GM18508 (cell line): ENCODE results near the gene SPIN4.
"Not testable (repeated sequence)": the region's sequence is repeated elsewhere in the genome, so short reads cannot be mapped to it uniquely, and the experiment has no call there.

Source experiments
- ATAC-seq: cut with Tn5 transposase; IDR thresholded peaks from one replicate; pipeline ENCODE4 v1.9.1; 2021; ENCODE audit warnings: moderate number of reproducible peaks; ENCODE audit not compliant: insufficient read depth, unreplicated experiment

The SPIN4 gene

DNA sequence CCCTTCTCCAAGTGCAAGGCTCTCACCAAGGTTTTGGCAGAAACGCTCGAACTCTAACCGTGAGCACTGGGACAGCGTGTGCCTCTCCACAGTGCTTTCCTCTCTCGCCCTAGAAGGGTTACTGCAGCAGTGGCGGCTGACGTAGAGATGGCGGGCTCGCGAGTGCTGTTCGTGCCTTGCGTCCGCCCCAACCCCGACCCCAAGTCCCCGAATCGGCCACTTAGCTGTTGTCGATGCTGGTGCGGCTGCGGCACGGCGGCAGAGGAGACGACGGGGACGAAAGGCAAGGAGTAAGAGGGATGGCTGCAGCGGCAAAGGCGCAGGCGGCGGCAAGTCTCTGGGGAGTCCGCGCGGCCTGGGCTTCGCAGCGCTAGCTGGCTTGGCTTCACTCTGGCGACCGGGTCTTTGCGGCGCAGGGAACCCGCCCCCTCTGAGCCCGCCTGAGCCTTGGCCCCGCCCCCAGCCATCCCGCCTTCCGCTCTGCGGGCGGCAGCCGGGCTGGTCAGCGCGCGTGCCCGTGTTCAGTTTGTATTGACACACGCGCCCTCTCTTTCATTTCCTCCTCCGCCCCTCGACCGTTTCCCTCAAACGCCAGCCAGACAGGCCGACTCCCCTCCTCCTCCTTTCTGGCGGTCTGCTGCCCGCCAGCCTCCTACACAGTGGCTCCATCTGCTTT, at the start of gene SPIN4:
SPIN4 (minus strand) TSS at position 392 of the 676 bp plus-strand sequence. CDS start 513 bp downstream, outside the sequence.
- ATAC-seq: peak; percentile 84

- ATAC-seq: no peak
These were observed 49.2 kb upstream of the SPIN4 start for GRCh38 chrX:63400340-63400739.

GRCh38 chrX:63394872-63395271, 43.7 kb upstream of the SPIN4 start:
- ATAC-seq: no peak

DNA sequence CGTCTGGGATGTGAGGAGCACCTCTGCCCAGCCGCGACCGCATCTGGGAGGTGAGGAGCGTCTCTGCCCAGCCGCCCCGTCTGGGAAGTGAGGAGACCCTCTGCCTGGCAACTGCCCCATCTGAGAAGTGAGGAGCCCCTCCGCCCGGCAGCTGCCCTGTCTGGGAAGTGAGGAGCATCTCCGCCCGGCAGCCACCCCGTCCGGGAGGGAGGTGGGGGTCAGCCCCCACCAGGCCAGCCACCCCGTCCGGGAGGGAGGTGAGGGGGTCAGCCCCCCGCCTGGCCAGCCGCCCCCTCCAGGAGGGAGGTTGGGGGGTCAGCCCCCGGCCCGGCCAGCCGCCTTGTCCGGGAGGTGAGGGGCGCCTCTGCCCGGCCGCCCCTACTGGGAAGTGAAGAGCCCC, 42.0 kb upstream of the SPIN4 start:
- not testable (repeated sequence) for ATAC-seq

DNA sequence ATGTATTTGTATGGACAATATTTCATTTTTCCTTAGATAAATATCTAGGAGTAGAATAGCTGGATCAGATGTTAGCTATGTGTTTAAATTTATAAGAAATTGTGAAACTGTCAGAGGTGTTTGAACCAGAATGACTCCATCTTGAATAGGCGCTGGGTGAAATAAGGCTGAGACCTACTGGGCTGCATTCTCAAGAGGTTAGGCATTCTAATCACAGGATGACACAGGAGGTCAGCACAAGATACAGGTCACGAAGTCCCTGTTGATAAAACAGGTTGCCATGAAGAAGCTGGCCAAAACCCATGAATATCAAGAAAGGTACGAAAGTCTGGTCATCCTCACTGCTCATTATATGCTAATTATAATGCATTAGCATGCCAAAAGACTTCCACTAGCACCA, 36.3 kb upstream of the SPIN4 start:
- ATAC-seq: no peak

DNA sequence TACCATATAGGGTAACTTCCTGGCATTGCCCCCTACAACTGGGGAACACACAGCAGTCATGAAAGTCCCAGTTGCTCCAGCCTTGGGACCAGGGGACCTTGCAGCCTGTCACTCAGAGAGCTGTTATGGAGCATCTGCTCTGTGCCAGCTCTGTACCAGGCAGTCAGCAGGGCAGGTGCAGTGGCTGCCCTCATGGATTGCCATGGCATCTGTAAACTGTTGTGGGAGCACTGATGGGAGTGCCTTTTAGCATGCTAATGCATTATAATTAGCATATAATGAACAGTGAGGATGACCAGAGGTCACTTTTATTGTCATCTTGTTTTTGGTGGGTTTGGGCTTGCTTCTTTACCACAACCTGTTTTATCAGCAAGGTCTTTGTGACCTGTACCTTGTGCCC, 33.1 kb upstream of the SPIN4 start:
- not testable (repeated sequence) for ATAC-seq

GRCh38 chrX:63373012-63373411, 21.9 kb upstream of the SPIN4 start:
- not testable (repeated sequence) for ATAC-seq

DNA sequence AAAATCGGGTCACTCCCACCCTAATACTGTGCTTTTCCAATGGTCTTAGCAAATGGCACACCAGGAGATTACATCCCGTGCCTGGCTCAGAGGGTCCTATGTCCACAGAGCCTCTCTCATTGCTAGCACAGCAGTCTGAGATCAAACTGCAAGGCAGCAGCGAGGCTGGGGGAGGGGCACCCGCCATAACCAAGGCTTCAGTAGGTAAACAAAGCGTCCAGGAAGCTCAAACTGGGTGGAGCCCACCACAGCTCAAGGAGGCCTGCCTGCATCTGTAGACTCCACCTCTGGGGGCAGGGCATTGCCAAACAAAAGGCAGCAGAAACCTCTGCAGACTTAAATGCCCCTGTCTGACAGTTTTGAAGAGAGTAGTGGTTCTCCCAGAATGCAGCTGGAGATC, 16.6 kb upstream of the SPIN4 start:
- ATAC-seq: not testable (repeated sequence)

GRCh38 chrX:63363788-63364187, 12.7 kb upstream of the SPIN4 start:
- ATAC-seq: no peak

- ATAC-seq: no peak
These were observed 10.4 kb upstream of the SPIN4 start for GRCh38 chrX:63361494-63361893.

DNA sequence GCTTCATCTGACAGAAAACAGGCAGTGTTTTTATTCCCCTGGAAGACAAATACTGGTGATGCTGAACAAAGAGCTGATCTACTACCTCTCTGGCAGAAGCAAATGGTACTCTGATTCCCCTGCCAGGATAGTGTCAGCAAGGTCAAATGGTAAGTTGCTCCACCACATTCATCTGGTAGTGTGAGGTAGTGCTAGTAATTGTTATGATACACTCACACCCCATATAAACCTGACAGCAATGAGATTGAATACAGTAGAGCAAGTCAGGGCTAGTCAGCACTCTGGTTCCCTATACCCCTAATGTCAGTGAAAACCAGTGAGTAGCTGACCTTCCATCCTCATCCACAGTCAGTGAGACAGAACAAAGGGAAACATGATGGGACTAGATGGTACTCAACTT, 3.4 kb upstream of the SPIN4 start:
- no peak for ATAC-seq

GRCh38 chrX:63350465-63350877, 661 bp downstream of the SPIN4 start:
- peak; percentile 9 for ATAC-seq

- ATAC-seq: no peak
These were observed 1.8 kb downstream of the SPIN4 start for GRCh38 chrX:63349307-63349706.

DNA sequence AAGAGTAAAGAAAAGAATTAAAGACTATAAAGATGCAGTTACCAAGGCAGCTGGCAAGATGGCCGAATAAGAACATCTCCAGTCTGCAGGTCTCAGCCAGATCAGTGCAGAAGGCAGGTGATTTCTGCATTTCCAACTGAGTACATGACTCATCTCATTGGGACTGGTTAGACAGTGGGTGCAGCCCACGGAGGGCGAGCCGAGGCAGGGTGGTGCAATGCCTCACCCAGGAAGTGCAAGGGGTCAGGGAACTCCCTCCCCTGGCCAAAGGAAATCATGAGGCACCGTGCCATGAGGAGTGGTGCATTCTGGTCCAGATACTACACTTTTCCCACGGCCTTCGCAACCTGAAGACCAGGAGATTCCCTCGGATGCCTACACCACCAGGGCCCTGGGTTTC, 20.5 kb downstream of the SPIN4 start:
- no peak for ATAC-seq

DNA sequence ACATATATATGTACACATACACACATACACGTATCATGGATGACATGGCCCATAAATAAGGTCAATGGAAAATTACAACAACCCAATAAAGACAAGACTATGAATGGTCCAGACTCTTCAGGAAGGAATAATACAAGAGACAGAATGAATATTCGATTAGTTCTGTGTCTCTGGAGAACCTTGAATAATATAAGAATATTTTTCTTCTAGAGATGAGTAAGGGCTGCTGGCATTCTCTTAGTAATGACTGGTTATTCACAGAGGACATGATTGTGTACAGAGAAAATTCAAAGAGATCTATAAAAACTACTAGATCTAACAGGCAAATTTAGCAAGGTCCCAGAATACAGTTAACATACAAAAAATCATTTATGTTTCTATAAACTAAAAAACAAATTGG, 23.3 kb downstream of the SPIN4 start:
- ATAC-seq: no peak

- no peak for ATAC-seq
These were observed 51.5 kb downstream of the SPIN4 start for GRCh38 chrX:63299596-63299995.
